ENCODE results near the gene APBA2.

The APBA2 gene

DNA sequence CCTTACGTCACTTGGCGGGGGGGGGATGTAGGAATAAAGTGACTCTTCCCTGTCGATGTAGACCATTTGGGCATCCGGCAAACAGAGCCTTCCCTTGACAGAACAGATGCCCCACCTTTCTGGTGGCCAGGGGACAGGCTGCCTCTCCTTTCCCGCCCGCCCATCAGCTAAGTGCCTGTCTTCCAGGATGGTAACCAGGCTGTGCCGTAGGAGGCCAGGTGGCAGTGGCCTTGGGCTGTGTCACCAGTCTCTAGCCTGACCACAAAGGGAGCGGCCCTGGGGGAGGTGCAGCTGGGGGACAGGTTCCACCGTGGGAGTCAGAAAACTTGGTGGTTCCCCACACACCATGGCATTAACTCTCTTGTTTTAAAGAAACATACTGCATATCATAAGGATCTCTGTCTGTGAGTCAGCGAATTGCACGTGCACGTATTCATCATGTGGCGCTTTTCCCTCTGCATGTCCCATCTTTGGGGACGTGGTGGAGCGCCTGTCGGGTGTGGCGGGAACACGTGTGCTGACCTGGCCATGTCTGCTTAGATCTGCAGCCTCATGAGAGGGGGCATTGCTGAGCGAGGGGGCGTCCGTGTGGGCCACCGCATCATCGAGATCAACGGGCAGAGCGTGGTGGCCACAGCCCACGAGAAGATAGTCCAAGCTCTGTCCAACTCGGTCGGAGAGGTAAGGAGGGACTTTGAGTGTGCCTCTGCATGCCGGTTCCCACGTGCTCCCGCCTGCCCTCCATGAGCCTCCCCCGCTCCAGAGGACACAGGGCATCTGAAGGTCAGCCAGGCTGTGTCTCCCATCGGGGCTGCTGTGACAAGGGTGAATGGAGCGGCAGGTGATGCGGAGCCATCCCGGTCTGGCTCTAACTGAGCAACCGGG is 227.8 kb downstream of the APBA2 start:
- in situ Hi-C loops (cut with MboI; ENCODE audit: low sequenced_read_pairs), result no loop called here

DNA sequence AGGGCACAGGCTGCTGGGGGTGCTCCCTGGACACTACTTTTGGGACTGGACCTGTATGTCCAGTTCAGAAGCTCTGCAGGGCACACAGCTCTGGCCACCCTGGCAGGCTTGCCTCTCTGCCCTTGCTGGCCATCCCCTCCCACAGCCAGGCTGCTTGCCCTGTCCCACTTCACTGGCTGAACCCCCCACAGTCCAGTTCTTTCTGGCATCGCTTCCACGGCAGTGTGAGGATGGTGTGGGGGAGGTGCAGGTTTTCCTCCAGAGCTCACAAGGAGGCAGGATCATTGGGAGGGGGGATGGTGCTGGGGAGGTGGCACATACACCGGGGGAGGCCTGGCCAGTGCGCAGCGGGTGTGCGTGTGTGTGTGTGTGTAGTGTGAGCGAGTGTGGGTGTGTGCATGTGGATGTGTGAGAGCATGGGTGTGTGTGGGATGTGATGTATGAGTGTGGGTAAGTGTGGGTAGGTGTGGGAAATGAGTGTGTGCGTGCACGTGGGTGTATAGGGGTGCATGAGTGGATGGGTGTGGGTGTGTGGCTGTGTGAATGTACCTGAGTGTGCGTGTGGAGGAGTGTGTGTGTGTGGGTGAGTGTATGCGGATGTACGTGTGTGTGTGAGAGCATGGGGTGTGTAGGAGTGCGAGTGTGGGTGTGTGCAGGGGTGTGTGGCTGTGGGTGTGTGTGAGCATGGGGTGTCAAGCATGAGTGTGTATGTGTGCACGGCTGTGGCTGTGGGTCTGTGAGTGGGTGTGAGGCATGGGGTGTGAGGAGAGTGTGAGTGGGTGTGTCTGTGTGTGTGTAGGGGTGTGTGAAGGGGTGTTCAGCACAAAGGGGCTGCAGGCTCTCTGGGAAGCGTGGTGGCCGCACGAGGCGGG is 228.7 kb downstream of the APBA2 start:
- in situ Hi-C loops (cut with MboI; ENCODE audit: low sequenced_read_pairs), result no loop called here

DNA sequence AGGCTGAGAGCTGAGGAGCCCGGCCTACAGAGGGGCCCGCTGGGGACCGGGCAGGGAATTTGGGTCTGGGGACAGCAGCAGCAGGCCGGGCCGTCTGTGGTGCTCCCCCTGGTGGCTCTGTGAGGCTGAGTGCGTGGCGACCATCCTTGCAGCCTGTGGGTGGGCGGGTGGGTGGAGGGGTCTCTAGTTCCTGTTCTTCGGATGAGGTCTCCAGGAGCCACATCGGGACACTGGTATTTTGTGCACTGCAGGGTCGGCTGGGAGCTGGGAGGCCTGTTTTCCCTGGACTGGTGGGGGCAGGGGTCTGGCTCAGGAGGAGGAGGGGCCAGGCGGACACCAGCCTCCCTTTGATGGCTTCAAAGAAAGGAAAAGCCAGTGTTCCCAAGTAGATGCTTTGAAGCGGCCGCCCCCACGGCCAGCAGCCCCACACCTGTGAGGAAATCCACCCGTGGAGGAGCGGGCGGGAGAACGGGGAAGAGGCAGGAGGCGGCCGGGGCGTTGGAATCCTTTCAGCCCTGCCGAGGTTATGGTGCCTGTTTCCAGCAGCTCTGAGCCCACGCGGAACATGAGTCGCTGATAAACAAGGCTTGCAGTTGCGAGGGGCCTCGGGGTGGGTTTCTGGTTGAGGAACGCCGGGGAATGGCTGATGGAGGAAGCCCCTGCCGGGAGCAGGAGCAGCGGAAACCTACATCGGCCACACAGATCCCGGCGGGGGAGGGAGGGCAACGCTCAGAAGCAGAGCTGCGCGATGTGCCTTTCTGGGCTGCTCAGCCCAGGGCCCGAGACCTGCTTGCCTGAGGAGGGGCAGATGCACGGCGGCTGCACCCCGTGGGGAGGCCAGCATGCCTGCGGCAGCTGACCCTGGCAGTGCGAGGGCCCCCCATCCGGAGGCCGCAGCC is 229.6 kb downstream of the APBA2 start:
- in situ Hi-C loops (cut with MboI; ENCODE audit: low sequenced_read_pairs), result no loop called here

DNA sequence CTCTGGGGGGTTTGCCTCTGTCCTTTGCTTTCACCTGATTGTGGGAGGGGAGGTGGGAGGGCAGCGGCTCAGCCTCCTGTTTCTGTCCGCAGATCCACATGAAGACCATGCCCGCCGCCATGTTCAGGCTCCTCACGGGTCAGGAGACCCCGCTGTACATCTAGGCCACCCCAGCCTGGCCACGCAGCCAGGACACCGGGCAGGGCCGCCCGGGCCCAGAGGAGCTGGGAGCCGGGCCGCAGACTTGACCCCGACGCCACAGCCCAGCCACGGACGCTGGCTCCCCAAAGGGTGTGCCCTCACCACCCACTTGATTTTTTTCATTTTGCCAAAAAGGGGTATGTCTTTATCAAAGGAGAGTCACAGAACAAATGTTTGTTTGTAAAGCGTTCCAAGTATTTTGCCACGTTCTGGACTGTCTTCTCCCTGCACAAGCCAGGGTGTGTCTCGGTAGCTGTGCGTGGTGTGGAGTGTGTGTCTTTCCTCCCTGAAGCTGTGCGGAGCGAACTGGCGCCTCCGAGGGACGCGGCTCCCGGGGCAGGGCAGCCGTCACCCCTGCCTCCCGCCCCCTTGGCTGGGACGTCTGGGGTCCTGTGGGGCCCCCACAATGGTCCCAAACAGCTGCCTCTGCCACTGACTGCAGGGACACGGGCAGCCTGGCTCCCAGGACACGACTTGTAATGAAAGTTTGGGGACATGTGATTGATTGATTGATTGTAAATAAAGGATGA is 231.4 kb downstream of the APBA2 start:
- in situ Hi-C loops (cut with MboI; ENCODE audit: low sequenced_read_pairs), result no loop called here

DNA sequence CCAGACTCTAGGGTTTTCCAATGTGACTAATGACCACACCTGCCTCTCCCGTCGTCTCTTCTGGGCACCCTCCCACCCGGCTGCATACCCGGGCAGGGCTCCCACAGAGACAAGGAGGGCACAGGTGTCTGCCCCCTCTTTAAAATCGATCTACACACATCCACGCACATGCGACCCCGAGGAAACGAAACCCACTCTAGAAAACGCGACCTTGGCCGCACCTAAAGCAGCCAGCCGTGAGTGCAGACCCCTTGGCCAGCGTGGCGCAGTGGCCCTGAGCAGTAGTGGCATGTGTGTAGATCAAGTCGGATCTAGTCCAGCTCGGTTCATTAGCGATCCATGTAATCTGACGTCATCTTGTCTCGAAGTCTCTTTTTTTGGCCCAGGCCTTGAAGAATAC is 232.0 kb downstream of the APBA2 start:
- in situ Hi-C loops (cut with MboI; ENCODE audit: low sequenced_read_pairs), result no loop called here

DNA sequence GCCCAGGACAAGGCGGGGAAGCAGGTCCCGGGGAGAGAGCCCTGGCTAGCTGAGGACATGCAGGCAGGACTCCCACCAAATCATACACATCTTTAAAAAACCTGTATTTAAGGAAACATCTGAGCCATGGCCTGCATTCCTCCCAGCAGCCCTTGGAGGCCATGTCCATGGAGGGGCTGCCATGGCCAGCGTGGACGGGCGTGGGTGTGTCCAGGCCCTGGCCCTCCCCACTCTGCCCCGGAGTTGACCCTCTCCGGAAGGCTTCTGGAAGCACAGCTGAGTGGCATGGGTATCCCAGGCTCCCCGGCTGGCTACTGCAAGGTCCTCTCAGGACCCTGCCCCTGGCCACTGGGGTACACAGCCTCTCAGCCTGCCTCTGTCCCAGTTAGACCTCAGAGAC is 234.1 kb downstream of the APBA2 start:
- in situ Hi-C loops (cut with MboI; ENCODE audit: low sequenced_read_pairs), result no loop called here

DNA sequence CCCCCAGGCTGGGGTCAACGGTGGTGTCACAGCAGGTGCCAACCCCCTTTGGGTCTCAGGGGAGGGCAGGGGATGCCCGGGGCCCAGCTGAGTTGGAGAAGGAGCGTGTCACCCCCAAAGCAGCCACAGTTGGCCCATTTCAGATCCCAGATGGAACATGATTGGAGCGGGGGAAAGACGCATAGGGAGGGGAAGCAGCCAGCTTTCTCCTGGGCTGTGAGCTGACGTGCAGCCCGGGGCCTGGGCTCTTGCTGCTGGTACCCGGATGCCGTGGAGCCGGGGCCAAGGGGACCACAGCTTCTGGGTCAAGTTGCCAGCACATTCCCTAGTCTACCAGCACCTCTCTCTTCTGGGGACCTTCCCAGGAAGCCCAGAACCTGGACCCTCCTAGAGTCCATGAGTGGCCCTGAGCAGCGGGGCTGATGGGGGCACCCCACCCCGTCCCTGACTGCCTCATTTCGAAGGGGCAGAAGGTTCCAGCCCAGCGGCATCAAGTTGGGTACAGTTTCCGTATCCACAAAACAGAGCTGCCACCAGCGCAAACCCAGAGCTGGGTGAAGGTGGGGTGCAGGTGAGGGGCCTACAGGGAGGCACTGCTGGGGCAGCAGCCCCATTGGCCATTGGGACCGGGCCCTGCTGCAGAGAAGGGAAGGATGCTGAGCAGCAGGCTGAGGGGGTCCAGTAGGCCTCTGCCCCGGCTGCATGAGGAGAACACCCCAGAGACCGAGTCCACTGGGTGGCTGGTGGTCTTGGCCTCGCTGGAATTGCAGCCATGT is 235.0 kb downstream of the APBA2 start:
- in situ Hi-C loops (cut with MboI; ENCODE audit: low sequenced_read_pairs), result no loop called here

DNA sequence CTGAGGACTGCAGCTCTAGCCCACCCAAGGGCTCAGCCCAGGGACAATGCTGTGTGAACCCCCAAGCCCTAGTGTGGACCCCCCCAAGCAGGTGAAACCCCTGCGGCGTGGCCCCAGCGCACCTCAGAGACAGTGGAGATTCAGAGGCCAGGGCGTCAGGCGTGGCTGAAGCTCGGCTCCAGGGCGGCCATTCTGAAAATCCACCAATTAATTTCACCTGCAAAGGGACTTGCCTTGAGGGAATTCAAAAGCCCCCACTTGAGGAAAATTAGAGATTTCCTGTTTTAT is 235.5 kb downstream of the APBA2 start:
- in situ Hi-C loops (cut with MboI; ENCODE audit: low sequenced_read_pairs), result no loop called here

DNA sequence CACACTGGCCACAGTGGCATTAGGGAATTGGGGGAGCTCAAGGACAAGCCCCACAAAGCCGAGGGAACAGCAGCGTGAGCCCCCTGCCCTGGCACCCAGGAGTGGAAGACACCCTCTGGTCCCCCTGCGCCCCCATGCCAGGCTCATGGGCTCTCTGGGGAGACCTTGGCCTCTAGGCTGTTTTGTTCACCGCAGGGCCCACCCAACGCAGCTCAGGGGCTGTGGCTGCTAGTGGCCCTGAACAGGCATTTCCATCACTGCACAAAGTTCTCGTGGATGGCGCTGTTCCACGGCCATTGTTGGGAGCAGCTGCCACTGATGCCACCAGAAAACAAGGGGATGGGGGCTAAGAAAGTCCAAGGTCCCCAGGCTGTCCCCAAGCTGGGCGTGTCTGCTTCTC is 236.1 kb downstream of the APBA2 start:
- in situ Hi-C loops (cut with MboI; ENCODE audit: low sequenced_read_pairs), result no loop called here

DNA sequence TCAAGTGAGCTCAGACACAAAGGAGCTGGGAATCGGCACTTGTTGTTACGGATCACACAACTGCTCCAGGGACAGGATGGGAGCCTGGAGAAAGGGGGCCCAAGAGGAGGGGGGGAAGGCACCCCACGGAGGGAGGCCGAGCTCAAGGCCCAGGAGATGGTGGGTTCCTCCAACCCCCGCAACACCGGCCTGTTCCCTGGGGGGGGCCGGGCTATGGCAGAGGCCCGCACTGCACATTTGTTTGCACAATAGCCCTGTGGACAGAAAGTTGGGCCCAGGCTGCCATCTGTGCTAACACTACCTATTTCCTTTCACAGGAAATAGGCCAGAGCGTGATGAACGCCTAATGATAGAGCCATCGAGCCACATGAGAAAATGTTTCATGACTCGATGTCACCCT is 236.7 kb downstream of the APBA2 start:
- in situ Hi-C loops (cut with MboI; ENCODE audit: low sequenced_read_pairs), result no loop called here

DNA sequence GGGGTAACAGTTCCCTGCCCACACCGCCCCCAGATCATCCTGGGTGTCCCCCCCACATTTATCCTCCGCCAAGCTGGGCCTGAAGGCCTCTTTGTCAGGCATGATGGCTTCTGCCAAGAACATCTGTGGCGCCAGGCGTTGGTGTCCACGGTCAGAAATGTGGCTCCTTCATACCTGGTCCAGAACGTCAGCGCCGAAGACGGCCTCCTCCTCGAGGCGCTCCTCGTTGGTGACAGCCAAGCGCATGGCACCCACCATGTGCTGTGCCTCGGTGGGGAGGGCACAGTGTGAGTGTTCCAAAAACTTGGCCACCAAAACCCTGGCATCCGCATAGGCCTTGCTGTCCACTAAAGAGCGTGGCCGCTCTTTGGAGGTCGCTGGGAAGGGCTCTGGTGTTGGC is 237.4 kb downstream of the APBA2 start:
- in situ Hi-C loops (cut with MboI; ENCODE audit: low sequenced_read_pairs), result no loop called here

DNA sequence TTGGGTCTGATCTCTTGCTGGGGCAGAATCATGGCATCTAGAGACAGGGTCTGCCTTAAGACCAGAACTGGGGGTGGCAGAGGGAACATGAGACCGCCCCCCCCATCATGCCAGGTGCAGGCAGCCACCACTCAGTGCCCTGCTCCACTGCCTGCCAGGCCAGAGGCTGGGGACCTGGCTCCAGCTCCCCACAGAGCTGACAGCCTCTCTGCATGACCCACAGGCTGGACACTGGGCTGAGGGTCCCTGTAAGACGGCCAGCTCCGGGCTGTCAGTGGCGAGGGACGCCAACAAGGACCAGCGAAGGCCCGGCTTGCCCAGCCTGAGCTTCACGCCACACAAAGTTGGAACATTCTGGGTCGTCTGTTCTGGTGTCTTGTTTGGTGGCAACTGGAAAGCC is 238.2 kb downstream of the APBA2 start:
- in situ Hi-C loops (cut with MboI; ENCODE audit: low sequenced_read_pairs), result no loop called here

DNA sequence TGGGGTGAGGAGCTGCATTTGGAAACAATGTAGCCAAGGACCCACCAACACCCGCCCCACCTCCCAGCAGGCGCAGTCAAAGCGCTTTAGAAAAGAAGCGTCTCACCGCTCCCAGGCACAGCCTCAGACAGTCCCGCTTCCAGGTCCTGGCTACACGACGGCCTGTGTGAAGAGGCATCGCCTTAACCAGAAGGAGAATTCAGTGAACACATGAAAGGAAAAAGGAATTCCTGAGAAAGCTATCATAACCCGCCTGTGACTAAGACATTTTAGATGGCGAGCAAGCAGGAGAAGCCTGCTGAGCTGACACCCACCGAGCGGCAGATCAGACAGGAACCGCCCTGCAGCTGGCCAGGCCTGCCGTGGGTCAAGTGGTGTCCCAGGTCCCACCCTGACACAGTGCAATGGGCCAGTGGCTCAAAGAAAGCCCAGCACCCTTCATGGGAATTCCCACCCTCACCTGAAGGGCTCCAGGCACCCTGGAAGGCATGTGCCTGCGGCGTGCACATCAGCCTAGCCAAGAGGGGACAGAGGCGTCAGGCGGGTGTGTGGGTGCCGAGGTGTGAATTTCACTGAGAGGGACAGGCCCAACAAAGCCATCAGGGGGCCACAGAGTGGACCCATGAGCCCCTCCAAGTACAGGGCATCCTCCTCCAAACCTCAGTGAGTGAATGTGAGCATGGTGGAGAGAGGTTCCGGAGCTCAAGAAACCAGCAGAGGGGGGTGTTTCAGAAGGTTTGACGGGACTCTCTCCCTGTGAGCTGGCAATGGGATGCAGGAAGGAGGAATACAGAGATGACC is 239.0 kb downstream of the APBA2 start:
- in situ Hi-C loops (cut with MboI; ENCODE audit: low sequenced_read_pairs), result no loop called here

DNA sequence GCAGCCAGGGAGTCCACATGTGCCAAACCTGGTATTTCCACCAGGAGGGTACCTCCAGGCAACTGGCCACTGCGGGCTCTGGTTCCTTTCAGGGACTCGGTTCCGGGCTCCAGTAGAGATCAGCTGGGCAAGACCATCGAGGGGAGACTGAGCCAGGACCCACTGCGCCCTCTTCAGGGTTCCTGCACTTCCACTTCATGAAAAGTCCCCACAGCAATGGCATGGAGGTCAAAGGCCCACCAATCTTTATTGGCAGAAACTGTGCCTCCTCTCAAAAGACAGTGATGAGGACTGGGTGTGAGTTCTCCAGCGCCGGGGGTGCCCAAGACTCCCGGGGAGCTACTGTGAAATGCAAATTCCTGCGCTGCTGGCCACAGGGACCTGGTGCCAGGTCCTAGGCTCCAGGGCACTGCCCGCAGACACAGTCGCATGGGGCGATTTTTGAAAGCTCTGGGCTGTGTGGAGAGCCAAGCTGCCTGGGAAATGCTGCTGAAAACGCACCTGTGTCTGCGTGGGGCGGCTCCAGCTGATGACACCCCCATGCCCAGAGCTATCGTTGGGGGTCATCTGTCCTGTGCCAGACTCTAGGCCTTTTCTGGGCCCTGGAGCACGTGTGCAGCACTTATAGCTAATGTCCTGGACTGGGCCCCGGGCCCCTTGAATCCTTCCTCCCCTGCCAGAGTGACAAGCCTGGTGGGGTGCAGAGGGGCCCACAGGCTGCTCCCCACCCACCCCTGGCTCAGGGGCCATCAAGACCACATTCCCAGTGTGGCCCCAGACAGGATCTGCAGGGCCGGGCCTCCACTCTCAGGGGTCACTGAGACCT is 239.8 kb downstream of the APBA2 start:
- in situ Hi-C loops (cut with MboI; ENCODE audit: low sequenced_read_pairs), result no loop called here

DNA sequence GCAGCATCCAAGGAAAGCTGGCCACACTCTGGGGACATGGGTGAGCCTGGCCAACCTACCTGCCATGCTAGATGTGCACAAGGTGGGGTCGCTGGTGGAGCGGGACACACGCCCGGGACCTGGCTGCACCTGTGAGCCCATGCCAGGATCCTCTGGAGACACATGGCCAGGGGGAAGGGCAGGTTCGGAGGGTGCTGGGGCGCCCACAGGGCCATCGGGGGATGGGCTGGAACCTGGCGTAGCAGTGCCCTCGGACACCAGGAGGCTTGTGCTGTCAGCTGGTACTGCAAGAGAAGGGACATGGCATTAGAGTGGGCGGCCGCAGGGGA is 240.4 kb downstream of the APBA2 start:
- in situ Hi-C loops (cut with MboI; ENCODE audit: low sequenced_read_pairs), result no loop called here

DNA sequence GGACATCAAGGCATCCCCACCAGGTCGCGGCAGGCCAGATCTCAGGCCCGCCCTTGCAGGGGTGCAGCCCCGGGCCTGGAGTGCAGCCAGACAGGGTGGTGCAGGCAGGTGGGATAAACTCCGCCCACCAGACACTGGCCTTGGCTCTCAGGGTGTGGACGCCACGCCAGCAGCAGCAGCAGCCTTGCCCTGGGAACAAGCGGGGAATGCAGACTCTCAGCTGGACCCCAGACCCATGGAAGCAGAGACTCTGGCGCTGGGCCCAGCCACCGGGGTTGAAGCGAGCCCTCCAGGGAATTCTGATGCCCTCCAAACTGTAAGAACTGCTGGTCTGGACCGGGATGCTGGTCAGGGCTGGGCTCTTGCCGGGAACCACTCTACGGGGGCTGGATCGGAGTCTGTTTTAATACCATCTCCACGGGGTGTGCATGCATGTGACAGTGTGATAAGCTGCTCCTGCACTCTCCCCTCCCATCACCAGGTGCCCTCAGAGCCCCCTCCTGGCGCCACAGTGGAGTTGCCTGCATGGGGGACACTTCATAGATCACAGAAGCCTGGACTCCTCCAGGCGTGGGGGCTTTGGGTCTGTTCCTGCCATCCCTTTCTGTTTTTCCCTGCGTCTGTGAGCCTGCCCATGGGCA is 241.2 kb downstream of the APBA2 start:
- in situ Hi-C loops (cut with MboI; ENCODE audit: low sequenced_read_pairs), result no loop called here

DNA sequence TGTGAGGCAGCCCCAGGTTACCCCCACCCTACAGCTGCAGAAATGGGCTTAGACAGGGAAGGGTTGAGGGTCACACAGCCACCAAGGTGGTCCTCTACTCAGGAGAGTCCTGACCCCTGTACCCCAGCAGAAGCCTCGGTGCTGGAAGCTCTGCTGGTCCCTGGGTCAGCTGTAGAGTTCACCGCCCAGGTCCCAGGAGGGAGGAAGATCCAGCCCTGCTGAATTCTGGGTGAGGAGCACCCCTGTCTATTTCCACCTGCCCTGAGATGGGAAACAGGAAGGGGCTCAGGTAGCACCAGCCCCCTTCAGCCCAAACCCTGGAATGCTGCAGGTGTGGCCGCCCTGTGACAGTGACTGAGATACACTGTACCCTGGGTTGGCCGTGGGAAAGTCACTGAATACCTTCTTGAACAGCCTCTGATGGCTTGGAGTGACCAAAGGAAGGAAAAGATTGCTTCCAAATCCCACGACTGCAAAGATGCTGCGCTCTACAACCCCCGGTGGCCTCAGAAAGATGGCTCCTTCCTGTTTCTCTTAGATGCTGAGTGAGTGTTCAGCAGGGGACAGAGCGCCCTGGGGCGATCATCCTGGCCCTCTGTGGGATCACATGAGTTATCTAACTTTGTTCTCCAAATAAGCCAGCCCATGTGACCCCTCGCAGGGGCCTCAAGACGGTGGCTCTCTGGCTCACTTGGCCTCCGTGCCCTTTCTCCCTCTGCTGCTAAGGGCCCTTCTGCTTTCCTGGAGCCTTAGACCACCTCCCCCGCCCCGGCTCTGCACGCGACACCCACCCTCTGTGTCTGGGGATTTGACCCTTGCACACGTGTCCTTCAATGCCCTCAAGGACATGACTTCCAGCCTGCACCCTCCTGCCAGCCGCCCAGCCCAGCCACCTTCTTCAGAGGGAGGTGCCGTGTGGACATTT is 242.0 kb downstream of the APBA2 start:
- in situ Hi-C loops (cut with MboI; ENCODE audit: low sequenced_read_pairs), result no loop called here

Measured in HL-60/S4 treated with retinoic acid at 250 ng/mL for 4 days and 3 days (cell line).